Fibroblast of mammary gland (primary cell): ENCODE measurements around the gene SLC6A4.

Source experiments
- DNase-seq: peaks from one replicate; pipeline ENCODE4 v3.0.0-alpha.2; 2010; ENCODE audit warnings: low read depth
- H3K4me3 ChIP-seq: 2 replicates; pipeline ENCODE4 v1.5.1; 2011; ENCODE audit warnings: low read depth, mild to moderate bottlenecking, low read length, moderate library complexity; ENCODE audit not compliant: control insufficient read depth
- CTCF ChIP-seq: conservative IDR thresholded peaks from 2 replicates; pipeline ENCODE4 v1.5.1; 2011; ENCODE audit warnings: low read depth, low read length, inconsistent platforms; ENCODE audit not compliant: control insufficient read depth, insufficient read depth

Gene SLC6A4

GRCh38 chr17:30251931-30252330, 16.4 kb upstream of the SLC6A4 start:
- no peak for DNase-seq
- no peak overlapping the region for H3K4me3 ChIP-seq
- TF ChIP-seq CTCF = no peak

GRCh38 chr17:30249460-30249859, 14.0 kb upstream of the SLC6A4 start:
- no peak overlapping the region for H3K4me3 ChIP-seq
- DNase-seq = no peak
- no peak for TF ChIP-seq CTCF

DNA sequence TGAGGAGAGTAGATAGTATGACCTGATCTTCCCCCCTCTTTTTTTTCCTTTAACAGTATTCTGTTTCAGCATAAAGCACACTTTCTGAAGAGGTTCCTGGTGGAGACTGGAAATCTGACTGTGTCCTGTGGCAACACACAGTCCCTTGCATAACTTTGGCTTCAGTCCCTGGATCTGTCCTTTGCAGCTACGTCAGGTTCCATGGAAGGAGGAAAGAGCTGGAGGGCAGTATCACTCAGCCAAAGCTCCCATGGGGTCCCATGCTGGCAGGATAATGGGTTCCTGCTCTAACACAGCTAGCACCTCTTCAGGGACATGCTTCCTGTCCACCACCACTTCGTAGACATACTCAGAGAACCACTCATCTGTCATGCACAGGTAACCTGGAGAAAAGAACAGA, 13.3 kb upstream of the SLC6A4 start:
- DNase-seq = no peak
- TF ChIP-seq CTCF = no peak

GRCh38 chr17:30246460-30246859, 11.0 kb upstream of the SLC6A4 start:
- no peak for DNase-seq
- no peak for TF ChIP-seq CTCF
- H3K4me3 ChIP-seq = no peak overlapping the region

More for the DNA sequence above, 13.3 kb upstream of the SLC6A4 start:
- H3K4me3 ChIP-seq = no peak overlapping the region

DNA sequence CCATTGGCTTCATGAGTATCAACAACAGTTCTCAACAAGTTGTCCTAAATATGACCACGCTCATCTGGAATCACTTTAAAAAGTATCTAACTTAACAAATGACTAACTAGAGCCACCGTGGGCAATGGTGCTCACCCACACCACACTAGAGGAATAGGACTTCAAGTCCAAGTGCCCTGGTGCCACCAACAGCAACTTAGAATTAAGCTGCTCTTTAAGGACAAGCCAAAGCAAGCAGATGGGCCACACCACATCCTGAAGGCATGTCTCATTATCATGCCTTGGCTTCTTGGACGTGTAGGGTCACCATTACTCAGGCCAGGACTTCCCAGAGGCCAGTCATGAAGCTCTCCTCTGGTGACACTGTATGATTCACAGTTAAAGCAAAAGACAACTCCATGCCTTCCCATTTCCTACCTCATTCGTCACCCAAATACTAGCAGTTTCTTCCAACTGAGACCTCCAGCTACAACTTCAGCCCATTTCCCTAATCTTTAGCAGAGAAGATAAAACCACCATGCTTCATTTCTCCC, 9.4 kb upstream of the SLC6A4 start:
- DNase-seq = peak; percentile 85
- no peak for TF ChIP-seq CTCF
- no peak overlapping the region for H3K4me3 ChIP-seq

- DNase-seq = no peak
- TF ChIP-seq CTCF = no peak
- no peak overlapping the region for H3K4me3 ChIP-seq
Observed at GRCh38 chr17:30243568-30243967, 8.1 kb upstream of the SLC6A4 start.

DNA sequence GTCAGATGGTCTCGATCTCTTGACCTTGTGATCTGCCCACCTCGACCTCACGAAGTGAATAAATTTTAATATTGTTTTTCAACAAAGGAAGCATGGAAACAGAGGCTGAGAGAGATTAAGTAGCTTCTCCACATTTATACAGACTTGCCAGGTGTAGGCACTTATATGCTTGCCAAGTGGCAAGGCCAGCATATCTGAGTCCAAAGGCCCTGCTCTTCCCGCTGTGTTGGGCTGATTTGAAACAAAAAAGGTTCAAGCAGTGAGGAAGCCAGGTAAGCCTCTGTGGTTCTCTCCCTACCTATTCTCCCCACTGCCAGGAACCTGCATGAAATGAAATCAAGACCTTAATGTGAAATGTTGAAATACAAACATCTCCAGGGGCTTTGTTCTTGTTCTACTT, 7.5 kb upstream of the SLC6A4 start:
- no peak overlapping the region for H3K4me3 ChIP-seq
- DNase-seq = no peak
- TF ChIP-seq CTCF = no peak
